PFSK-1 (cell line): ENCODE measurements around the gene ARMC3.

ENCODE experiments used
- FOXP2 ChIP-seq: optimal IDR thresholded peaks from 2 replicates; pipeline ENCODE3; 2011; ENCODE audit warnings: borderline replicate concordance, control low read depth, inconsistent platforms; ENCODE audit not compliant: insufficient read depth; ENCODE audit errors: extremely low read length, extremely low read depth
- POLR2AphosphoS5 ChIP-seq: IDR thresholded peaks from 2 replicates; pipeline ENCODE4 v1.6.1; 2012; ENCODE audit warnings: low read depth, mild to moderate bottlenecking, control low read depth, low read length, moderate library complexity
- REST ChIP-seq, 2 experiments: IDR thresholded peaks; 2 replicates each; pipeline versions ENCODE4 v1.6.1 to v1.8.0; 2011 to 2012; ENCODE audit warnings: low read depth in 2 of 2, low read length in 2 of 2, control low read depth in 1 of 2, inconsistent platforms in 1 of 2, mild to moderate bottlenecking in 1 of 2, moderate library complexity in 1 of 2; ENCODE audit not compliant: insufficient read depth in 1 of 2
- SIN3A ChIP-seq: IDR thresholded peaks from 2 replicates; pipeline ENCODE4 v1.6.1; 2012; ENCODE audit warnings: mild to moderate bottlenecking, low read length, moderate library complexity, borderline replicate concordance; ENCODE audit not compliant: insufficient read depth
- TAF1 ChIP-seq: IDR thresholded peaks from 2 replicates; pipeline ENCODE4 v1.6.1; 2012; ENCODE audit warnings: low read length, control low read depth, borderline replicate concordance; ENCODE audit not compliant: insufficient read depth

GRCh38 chr10:23063973-23064812 lies 136.3 kb downstream of the ARMC3 start:
- no peak for TF ChIP-seq POLR2AphosphoS5
- no peak for TF ChIP-seq TAF1
- TF ChIP-seq REST (IDR thresholded peaks at IDR 0.05; ENCODE audit: insufficient read depth in 1 of 2, low read depth in 2 of 2, low read length in 2 of 2) = no peak
- no peak for TF ChIP-seq SIN3A
- no peak for TF ChIP-seq FOXP2
